HG02970 (cell line): ENCODE measurements around the gene EMX1.

ENCODE experiments used
- ATAC-seq: cut with Tn5 transposase; IDR thresholded peaks from one replicate; pipeline ENCODE4 v1.9.1; 2021; ENCODE audit warnings: mild to moderate bottlenecking, moderate library complexity, moderate number of reproducible peaks; ENCODE audit not compliant: unreplicated experiment, low FRiP score

The EMX1 gene

GRCh38 chr2:72923833-72924352, 6.6 kb downstream of the EMX1 start:
- ATAC-seq = no peak

DNA sequence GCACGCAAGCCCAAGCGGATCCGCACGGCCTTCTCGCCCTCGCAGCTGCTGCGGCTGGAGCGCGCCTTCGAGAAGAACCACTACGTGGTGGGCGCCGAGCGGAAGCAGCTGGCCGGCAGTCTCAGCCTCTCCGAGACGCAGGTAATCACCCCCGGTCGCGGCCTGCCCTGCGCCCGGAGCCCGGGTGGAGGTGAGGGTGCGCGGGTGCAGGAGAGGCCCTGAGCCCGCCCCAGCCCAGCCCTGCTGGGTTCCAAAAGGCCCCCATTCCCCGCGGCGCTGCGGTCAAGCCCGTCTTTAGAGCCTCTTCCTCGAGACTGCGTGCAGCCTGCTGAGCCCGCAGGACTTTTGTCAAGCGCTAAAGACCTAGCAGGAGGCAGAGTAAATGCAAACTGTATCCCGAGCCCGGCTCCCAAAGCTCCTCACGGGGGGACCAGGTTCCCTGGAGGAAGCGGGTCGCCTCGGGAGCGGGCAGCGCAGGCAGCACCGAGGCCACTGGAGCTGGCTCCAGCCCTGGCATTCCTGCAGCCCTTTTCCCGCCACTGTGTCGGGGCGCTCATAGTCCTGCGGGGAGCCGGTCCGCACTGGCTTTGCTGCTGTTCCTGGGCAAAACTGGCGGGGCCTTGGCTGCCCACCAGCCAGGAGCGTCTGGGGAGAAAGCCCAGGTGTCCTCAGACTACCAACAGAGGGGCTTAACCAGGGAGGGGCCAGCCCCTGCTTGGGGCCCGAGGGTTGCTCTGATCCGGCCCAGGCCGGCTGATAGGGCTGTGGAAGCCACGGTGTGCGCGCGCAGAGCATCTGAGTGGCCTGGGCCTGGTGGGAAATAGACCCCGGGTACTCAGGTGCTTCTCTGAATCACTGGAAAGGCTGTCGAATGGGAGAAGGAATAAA, 7.3 kb downstream of the EMX1 start:
- no peak for ATAC-seq

DNA sequence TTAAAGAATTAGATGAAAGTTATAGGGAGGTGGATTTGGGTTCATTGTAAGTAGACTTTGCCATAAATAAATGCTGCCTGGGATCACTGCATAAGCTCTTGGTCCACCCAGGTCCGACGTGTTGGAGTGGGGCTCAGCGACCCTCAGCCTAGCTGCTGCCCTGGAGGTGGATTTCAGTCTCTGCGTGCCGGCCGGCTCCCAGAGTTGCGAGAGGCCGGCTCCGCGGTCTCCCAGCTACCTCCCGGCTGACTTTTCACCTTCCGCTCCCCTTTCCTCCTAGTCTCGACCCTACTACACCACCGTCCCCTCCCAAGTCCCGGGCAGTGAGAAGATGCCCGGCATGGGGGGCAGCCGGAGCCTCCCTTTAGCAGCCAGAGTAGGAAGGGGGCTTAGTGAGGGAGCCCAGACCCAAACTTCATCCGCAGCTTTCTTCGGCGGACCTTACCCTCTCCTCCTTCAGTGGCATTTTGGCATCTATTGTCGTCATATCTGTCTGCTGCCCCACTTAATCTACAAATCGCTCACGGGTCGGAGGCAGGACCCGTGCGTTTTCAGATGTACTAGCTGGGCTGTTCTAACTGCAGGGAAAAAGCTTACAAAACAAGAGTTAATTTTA, 8.1 kb downstream of the EMX1 start:
- no peak for ATAC-seq

GRCh38 chr2:72926368-72926767, 9.0 kb downstream of the EMX1 start:
- no peak for ATAC-seq

- no peak for ATAC-seq
Measured at GRCh38 chr2:72926811-72927465, 9.6 kb downstream of the EMX1 start.

DNA sequence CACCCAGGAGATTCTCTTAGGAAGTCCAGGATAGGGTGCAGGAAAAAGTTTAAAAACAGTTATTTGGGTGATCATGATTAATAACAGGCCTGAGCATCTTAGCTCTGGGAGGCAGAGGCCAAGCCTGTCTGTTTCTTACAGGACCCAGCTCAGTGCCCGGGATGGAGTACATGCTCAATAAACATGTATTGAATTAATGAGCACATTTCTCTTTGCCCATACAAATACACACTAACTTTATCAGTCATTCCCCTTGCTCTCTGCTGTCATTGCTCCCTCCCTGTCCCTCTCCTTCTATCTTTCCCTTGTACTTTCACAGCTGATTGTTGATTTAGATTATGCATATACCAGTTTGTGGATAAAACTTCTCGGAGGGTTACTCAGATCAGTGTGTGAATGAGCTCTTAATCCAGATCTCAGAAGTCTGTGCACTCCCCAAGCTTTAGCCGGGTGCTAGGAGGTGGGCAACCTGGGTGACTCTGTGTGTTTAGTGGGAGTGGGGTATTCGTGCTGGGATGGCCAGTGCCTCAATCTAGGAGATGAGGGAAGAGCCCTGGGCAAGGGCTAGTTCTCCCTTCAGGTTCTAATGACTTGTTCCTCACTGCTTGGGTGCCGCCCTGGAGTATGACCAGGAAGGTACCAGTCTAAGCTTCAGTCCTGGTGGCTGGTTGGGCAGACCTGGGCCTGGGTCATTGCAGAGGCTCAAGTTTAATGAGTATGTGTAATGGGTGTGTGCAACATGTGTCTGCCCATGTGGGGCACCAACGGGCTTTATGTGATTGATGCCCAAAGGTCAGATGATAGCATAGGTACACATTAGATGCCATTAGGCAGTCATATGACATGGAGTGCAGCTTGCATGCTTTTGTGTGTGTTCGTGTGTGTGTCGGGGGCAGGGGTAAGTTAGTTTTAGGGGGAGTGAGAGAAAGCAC, 10.6 kb downstream of the EMX1 start:
- no peak for ATAC-seq

- no peak for ATAC-seq
Measured at GRCh38 chr2:72929010-72929409, 11.7 kb downstream of the EMX1 start.

DNA sequence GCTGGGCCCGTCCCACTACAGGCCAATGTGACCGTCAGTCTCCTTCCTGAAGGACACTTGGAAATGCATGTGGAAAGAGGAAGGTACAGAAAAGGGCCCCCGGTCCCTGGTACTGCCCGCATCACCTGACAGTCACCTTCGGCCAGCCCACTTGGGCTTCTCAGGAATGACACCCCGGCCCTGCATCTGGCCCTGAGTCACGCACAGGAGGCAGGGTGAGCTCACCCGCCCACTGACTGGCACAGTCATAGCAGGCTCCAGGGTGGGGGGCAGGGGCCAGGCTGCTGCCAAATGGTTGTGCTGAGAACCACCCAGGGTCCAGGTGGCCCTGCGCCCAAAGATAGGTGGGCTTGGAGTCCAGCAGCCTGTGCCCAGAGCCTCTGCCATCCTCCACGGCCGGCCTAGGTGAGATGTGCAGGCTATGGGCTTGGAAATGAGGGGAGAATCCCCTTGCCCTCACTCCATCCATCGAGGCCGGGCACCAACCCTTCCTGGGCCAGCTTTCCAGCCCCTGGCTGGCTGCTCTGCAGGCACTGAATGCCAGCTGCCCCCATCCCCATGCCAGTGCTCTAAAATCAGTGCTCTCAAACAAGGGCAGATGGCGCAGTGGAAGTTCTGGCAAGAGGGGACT, 14.1 kb downstream of the EMX1 start:
- ATAC-seq = no peak

GRCh38 chr2:72932045-72932740, 14.9 kb downstream of the EMX1 start:
- ATAC-seq = no peak

DNA sequence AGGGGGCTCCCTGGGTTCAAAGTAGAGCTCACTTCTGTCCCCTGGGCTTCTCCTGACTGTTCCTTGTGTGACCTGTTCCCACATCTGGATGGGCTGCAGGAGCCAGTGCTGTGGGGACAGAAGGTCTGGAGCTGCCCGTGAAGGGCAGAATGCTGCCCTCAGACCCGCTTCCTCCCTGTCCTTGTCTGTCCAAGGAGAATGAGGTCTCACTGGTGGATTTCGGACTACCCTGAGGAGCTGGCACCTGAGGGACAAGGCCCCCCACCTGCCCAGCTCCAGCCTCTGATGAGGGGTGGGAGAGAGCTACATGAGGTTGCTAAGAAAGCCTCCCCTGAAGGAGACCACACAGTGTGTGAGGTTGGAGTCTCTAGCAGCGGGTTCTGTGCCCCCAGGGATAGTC, 15.5 kb downstream of the EMX1 start:
- no peak for ATAC-seq

- no peak for ATAC-seq
Measured at GRCh38 chr2:72933207-72933606, 15.9 kb downstream of the EMX1 start.

DNA sequence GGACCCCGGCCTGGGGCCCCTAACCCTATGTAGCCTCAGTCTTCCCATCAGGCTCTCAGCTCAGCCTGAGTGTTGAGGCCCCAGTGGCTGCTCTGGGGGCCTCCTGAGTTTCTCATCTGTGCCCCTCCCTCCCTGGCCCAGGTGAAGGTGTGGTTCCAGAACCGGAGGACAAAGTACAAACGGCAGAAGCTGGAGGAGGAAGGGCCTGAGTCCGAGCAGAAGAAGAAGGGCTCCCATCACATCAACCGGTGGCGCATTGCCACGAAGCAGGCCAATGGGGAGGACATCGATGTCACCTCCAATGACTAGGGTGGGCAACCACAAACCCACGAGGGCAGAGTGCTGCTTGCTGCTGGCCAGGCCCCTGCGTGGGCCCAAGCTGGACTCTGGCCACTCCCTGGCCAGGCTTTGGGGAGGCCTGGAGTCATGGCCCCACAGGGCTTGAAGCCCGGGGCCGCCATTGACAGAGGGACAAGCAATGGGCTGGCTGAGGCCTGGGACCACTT, 16.4 kb downstream of the EMX1 start:
- no peak for ATAC-seq

- no peak for ATAC-seq
Measured at GRCh38 chr2:72934683-72935610, 17.6 kb downstream of the EMX1 start.

DNA sequence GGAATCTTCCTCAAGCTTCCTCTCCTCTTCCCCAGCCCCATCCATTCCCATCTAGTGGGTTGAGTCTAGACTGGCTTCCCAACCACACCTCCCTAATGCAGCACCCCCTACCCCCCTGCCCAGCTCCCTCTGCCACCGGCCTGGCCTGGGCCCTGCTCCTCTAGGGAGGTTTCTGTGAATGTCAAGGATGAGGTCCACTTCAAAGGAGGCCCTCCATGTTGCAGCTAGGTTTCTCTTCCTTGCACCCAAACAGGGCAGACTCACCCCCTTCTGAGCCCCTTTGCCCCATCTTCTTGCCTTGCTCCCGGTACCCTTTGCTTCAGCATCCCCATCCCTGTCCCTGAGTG, 18.3 kb downstream of the EMX1 start:
- ATAC-seq = no peak

- ATAC-seq = no peak
Measured at GRCh38 chr2:72936660-72937355, 19.5 kb downstream of the EMX1 start.

- no peak for ATAC-seq
Measured at GRCh38 chr2:72937356-72937669, 20.0 kb downstream of the EMX1 start.

- ATAC-seq = no peak
Measured at GRCh38 chr2:72938455-72938854, 21.1 kb downstream of the EMX1 start.

GRCh38 chr2:72940361-72940760, 23.0 kb downstream of the EMX1 start:
- ATAC-seq = no peak
